GM21723 (cell line): ENCODE data around the gene LRRC3B.
"Not testable (repeated sequence)": the region's sequence is repeated elsewhere in the genome, so short reads cannot be mapped to it uniquely, and the experiment has no call there.

Source experiments
- ATAC-seq: cut with Tn5 transposase; IDR thresholded peaks from one replicate; pipeline ENCODE4 v1.9.1; 2021; ENCODE audit warnings: mild to moderate bottlenecking, moderate library complexity; ENCODE audit not compliant: unreplicated experiment

Gene LRRC3B, protein sequence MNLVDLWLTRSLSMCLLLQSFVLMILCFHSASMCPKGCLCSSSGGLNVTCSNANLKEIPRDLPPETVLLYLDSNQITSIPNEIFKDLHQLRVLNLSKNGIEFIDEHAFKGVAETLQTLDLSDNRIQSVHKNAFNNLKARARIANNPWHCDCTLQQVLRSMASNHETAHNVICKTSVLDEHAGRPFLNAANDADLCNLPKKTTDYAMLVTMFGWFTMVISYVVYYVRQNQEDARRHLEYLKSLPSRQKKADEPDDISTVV

DNA sequence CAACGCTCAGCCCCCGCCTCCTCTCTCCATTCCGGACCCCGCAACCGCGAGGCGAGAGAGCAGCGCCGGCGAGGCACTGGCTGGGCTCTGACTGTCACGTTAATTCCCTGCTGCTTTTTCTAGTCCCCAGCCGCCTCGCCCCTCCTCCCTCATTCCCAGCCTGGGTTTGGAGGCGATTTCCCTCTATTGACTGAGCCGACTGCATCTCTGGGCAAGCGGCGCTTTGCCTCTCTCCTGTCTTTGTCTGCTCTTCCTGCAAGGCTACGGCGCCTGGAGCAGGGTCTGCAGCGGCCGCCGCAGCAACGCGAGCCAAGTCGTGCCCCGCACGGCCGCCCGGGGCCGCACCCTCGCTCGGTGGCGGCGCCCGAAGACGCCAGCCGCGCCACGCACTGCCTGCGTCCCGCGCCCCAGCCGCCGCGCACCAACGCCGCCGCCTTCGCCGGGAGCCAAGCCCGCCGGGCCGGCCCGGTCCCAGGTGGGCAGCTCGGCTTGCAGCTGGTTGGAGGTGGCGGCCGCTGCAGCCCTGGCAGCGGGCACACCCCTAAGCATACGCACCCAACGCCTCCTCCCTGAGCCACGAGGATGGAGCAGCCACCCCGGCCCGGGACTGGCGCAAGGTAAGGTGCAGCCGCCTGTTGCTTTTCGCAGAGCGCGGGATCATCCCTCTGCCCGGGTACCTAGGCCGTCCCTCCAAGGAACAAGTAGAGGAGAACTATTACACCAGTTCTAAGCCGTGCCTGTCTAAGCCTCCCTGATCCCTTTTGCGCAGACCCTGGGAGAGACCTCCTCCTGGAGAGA is at the start of gene LRRC3B:
TSS of gene LRRC3B (plus strand) at position 152 of the 798 bp plus-strand sequence. CDS start 86,901 bp downstream, outside the sequence.
- no peak for ATAC-seq

DNA sequence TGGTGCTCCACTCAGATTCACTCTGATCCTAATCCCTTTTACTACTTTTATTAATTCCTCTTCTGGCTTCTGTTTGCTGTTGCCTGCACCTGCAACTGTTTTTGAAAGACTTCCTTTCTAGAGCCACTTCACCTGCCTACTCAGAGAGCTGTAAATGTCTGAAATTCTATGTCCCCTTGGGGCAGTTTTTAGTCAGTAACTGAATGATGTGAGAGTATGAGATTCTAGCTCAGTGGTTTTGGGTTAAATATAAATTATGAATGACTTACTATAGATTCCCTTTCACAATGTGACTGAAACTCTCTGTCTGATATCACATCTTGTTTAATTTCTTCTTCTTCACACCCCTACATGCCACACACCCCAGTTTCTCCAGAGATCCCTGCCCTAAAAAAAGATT is 47.8 kb upstream of the LRRC3B start:
- ATAC-seq, result no peak

DNA sequence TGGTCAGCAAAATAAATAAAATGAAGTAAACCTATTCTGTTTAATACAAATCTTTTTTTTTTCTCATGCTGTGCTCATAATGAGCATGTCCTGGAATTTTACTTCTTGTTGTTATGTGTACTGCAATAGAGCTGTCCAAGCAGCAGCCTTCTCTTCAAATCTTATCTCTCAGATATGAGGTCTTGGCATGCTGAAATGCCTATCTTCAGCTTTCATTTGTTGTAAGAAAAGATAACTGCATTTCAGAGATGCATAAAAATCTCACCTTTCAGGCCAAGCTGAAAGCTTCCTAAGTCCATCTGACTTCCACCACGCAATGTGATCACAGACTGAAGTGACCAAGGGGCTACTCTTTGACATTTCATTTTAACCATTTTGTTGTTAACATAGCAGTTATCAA is 43.5 kb upstream of the LRRC3B start:
- no peak for ATAC-seq

DNA sequence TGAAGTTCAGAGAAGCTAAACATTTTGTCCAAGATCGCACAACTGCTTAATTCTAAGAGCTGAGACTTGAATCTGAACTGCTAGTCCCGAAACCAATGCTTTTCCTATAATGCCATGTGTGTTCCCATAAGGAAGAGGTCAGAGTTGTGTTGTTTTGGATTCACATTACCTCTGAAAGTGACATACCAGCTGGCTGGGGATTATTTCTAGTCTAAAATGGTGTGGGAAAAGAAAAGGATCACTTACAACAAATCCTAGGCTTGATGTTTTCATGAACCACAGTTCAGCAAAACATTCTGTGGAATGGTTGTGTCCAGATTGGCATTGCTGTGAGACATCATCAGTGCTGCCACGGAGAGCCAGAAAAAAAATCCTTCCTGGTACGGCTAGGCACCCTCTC is 35.0 kb upstream of the LRRC3B start:
- ATAC-seq, result no peak

DNA sequence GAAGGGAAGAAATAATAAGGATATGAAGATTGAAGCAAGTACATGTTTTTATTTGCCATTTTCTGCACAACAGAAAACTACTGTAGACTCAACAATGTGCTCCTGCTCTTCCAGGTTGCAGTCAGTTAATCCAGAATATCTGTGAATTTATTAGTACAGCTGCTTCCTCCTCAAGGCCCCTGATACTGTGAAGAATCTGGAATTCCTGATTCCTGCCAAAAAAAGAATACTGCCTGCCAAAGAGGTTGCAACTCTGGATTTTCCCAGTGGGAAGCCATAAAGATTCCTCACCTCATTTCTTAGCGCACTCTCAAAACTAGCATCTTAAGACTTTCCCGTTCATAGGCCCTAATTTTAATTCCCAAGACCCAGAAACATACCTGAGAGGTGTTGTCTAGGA is 33.6 kb upstream of the LRRC3B start:
- no peak for ATAC-seq

DNA sequence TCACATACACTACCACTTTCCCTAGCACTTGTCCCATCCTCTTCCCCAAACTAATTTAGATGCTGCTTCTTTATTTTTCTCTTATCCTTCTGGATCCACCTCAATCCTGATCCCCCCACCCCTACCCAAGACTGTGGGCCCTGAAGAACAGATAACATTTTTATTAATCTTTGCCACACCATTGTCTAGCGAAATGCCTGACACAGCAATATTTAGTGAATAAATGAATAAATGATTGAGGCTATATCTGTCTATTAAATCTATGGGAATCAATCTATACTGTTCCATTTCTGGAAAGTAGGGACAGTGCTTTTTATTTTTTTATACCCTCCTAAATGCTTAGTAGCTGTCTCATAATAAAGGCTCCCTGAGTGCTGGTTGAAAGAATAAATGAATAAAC is 32.9 kb upstream of the LRRC3B start:
- ATAC-seq, result no peak

DNA sequence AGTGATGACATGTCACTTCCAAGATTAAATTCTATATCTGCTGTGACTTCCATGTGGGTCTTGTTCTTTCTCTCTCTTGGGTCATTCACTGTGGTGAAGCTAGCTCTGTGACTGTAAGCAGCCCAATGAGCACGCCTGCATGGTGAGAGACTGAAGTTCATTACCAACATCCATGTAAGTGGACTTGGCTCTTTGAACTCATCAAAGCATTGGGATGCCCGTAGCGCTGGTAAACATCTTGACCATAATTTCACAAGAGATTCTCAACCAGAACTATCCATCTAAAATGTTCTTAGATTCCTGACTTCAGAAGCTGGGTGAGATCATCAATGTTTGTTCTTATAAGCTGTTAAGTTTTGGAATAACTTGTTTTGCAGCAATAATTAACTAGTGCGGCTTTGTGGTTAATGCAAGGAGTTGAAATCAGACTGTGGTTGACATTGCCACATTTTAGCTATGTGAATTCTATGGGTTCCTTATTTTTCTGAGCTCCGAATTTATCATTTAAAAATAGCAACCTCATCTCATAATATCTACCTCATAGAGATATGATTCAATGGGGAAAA is 31.6 kb upstream of the LRRC3B start:
- no peak for ATAC-seq

DNA sequence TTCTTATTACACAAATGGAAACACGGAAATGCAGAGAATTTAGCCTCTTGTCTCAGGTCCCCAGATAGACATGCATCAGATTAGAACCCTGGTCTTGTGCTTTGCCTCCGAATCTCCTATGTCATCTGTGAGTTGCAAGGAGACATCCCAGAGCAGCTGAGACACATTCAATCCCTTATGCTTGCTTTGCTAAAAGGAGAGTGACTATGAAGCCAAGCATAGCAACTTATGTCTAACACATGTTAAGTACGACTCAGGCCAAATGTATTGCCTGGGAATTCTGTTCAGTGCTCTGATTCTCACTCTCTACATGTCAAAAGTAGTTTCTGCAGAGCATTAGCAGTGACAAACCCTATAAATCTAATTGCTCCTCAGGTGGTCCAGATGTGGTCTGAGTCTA is 30.6 kb upstream of the LRRC3B start:
- no peak for ATAC-seq

DNA sequence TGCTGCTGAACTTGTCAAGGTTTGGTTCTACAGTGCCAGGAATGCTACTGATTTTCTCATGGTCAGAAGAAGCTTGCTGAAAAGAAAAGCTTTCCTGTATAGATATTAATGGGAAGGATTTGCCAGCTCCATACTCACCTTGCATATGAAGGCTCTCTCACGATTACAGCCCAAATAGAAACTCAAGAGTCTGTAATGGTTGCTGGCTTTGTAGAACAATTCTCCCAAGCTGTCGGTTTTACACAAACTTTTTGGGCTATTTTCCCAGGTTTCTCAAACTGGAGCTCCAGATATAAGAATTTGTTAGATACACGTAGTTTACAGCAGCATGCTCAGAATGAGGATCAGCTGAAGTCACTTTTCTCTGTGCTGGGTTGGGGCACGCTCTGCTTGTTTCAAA is 30.1 kb upstream of the LRRC3B start:
- ATAC-seq, result no peak

DNA sequence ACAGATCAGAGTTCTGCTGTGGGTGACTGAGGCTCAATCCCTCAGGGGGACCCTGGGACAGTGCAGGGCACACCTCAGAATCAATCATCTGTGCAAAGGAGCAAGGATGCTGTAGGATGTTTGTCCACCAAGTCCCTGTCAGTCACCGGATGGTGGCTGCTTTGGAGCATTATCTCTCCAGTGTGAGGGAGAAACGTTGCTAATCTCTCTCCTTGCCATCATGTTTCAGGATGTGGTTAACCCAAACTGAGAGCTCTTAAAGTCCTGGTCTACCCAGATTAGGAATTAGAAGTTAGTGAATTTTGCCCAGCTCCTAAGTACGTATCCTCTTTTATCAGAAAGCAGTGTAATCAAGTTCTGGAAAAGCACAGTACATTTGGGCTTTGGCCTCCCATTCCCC is 26.2 kb upstream of the LRRC3B start:
- ATAC-seq, result no peak

DNA sequence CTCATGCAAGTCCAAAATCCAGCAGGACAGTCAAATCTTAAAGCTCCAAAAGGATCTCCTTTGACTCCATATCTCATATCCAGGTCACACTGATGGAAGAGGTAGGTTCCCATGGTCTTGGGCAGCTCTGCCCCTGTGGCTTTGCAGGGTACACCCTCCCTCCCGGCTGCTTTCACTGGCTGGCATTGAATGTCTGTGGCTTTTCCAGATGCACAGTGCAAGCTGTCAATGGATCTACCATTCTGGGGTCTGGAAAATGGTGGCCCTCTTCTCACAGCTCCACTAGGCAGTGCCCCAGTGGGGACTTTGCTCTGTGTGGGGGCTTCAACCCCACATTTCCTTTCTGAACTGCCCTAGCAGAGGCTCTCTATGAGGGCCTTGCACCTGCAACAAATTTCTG is 19.3 kb upstream of the LRRC3B start:
- not testable (repeated sequence) for ATAC-seq

DNA sequence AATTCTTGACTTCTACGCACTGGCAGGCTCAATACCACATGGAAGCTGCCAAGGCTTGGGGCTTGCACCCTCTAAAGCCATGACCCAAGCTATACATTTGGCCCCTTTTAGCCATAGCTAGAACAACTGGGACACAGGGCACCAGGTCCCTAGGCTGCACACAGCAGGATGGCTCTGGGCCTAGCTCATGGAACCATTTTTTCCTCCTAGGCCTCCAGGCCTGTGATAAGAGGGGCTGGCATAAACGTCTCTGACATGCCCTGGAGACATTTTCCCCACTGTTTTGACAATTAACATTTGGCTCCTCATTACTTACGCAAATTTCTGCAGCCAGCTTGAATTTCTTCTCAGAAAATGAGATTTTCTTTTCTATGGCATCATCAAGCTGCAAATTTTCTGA is 18.8 kb upstream of the LRRC3B start:
- ATAC-seq, result not testable (repeated sequence)

DNA sequence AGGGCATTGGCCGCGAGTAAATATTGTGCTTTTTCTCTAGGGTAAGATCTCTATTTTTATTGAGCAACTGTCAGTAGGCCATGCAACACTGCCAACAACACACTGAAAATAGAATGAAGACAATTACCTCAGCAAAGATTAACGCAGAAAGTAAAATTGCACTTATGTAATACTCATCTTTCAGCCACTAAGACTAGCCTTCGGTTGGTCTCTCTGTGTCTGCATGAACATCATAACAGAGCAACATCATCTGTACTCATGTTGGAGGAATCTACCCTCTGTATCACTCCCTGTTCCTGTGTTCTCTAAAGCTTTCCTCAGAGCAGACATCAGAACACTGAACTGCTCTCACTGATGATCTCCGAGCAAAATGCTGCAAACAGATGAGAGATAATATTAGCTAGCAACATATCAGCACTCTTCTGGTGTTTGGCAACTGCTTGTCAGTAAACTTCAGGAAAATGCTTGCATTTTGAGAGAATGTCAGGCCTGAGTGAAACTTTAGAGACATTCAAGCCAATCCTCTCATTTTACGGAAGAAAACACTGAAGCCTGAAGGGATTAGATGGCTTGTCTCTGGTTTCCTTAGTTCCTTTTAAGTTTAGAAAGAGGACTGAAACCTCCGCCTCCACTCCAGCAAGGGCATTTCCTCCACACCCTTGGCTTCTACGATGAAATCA is 8.4 kb upstream of the LRRC3B start:
- ATAC-seq, result no peak

DNA sequence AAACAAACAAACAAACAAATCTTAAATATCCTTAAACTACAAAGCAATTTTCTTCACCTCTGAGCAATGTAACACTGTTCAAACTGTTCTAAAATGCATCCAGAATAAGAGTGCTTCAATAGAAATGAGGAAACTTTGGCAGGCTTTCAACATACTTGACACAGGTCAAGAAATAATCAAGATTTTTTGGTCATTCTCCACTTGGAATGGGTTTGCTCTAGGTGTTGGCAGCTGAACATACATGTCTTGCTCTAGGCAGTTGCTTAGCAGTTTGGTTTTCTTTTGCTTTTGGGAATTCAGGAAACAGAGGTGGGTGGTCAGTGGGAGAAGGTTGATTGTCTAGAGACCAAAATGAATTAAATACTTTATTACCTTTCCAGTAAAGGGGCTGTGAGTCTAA is 1.4 kb upstream of the LRRC3B start:
- ATAC-seq, result no peak

DNA sequence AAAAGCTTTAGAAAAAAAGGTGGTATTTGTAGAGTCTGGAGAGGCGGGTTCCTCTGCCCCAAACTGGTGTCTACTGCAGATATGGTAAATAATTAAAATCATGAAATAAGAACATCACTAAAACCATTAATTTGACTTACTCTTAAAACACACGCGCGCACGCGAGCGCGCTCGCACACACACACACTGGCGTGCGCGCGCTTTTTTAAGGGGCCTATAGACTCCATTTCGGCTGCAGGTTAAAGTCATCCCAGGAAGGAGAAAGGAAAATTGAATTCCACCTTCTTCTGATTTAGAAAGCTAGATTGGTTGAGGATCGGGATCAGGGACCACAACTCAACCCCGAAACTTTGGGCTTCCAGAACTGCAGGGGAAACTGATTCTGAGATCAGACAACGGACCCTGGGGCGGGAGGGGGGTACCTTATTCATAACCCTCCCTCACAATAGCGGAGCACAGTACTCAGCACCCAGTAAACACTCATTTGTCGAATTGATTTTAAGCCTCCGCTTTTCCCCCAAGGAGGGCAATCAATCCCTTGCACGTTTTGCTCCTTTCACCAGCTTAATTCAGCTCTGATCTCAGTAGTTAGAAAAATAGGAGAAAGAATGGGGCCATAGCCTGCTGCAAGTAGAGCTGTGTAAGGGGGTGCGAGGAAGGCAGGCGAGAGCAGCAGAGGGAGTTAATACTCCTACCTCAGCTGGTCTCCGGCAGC is 509 bp upstream of the LRRC3B start:
- no peak for ATAC-seq

DNA sequence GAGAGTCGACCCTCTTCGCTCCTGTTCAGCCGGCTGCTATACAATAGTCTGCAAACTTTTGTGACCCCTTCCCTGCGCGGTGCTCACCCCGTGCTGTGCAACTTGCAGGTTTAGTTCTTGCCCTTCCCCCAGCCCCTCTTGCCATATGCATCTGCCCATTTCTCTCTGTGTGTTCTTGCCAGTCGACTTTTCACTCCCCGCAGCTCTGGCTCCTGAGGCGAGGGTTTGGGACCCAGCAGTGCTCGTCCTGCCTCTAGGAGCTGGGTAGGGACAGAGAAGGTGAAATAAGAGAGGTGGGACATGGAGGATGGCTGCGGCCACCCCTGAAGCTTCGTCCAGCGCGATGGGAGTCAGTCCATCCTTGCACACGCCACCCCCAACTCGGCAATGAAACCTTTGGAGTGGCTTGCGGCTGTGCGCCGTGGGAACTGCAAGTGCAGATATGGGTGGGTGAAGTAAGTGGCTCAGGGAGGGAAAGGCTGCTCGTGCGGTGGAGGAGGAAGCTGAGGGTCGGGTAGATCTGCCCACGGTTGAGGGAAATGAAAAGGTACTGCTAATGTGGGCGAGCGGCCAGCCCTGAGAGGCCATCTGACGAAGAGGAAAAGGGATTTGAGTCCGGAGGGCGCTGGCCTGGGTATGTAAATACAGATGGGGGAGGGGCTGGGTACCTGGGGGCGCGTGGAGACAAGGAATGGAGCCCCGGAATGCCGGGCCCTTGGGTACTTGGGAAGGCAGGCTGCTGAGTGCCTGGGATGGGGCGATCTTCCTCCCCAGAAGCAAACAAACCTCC is 1.0 kb downstream of the LRRC3B start:
- ATAC-seq, result no peak

DNA sequence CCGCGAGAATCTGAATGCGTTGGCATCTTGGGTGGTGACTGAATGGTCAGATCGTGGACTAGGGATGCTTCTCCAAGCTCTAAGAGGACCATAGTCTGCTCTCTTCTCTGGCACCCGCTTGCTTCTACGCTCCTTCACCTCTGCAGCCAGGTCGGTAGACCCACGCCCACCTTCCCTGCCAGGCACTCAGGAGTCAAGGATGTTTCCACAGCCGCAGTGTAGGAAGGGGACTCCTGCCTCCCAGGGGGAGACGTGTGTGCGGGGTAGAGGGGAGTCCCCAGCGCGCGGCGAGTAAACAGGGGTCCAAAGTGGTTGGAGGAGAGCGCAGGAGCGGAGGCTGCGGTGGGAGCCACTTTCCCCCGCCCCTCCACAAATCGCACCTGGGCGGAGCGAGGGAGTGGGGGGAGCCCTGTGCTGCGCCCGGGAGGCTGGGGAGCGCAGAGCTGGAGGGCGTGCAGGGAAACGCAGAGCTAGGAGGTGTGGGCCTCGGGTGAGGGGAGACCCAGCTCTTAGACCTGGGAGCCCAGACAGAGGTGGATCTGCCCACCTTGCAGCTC is 1.7 kb downstream of the LRRC3B start:
- ATAC-seq, result no peak

DNA sequence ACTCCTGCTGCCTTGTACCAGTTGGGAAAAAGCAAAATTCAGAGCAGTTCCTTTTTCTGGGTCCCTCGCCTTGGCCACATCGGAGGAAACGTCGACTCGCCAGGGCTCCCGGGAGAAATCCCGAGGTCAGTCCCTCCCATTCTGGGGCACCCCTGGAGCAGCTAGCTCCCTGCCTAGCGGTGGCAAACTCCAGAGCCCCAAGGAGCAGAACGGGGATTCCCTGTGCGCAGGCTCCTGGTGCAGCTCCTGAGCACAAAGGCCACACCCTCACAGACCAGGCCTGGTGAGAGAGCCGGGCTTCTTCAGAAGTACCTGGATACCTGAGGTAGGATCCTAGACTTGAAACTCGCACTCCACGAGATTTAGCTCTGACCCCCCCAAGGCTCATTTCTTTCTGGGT is 2.6 kb downstream of the LRRC3B start:
- ATAC-seq, result no peak

DNA sequence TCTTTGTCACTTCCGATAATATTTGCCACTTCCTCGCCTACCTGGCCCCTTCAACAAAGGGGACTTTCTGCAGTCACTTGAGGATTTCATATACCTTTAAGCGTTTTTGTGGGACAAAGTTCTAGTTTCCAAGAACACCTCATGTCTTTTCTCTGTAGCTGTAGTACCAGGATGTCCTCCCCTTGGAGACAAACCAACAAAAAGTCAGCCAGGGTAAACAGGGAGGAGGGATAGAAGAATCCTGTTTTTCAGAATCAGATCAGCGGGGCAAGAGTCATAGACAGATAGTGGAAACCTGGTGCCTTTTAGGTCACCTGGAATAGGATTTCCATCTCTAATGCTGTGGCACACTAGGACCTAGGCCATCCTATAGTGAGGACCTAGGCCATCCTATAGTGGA is 4.5 kb downstream of the LRRC3B start:
- no peak for ATAC-seq

DNA sequence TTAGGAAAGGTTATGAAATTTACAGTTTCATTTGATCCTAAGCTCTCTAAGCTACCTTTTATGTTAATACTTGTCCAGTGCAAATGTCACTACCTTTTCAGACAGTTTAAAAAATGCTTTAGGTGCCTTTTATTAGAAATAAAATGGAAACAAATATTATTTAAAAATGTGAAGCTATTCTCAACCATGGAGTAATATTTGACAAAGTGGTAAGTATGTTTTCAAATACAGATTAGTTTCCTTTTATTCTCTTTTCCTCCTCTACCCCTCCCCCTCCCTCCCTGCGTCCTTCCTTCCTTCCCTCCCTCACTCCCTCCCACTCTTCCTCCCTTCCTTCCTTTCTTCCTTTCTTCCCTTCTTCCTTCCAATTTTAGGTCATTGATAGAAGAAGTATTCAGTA is 6.3 kb downstream of the LRRC3B start:
- no peak for ATAC-seq
